Stimulated activated CD8-positive, alpha-beta memory T cell treated with anti-CD3 and anti-CD28 coated beads, Interleukin-4, amount 100 ng/mL, for 1 hour (primary cell): Measurements from ENCODE around the gene HDAC4.

Source experiments
- DNase-seq, 2 donors: peaks; one replicate each; pipeline ENCODE4 v3.0.0-alpha.2; 2020; ENCODE audit warnings: low read depth in 2 of 2, low spot score in 1 of 2

The HDAC4 gene

GRCh38 chr2:239311132-239312040 lies 89.4 kb downstream of the HDAC4 start:
- no peak for DNase-seq

GRCh38 chr2:239310401-239311061 lies 90.3 kb downstream of the HDAC4 start:
- no peak for DNase-seq

- DNase-seq: no peak
Observed at GRCh38 chr2:239309398-239310245, 91.2 kb downstream of the HDAC4 start.

GRCh38 chr2:239308661-239309397 lies 92.0 kb downstream of the HDAC4 start:
- no peak for DNase-seq

GRCh38 chr2:239307921-239308613 lies 92.8 kb downstream of the HDAC4 start:
- no peak for DNase-seq

GRCh38 chr2:239307221-239307569 lies 93.6 kb downstream of the HDAC4 start:
- no peak for DNase-seq

GRCh38 chr2:239306274-239307220 lies 94.3 kb downstream of the HDAC4 start:
- DNase-seq: no peak

- no peak for DNase-seq
Observed at GRCh38 chr2:239305771-239306170, 95.0 kb downstream of the HDAC4 start.

GRCh38 chr2:239305222-239305575 lies 95.6 kb downstream of the HDAC4 start:
- DNase-seq: no peak

GRCh38 chr2:239304533-239305221 lies 96.1 kb downstream of the HDAC4 start:
- DNase-seq: no peak

GRCh38 chr2:239303711-239304532 lies 96.9 kb downstream of the HDAC4 start:
- no peak for DNase-seq

- DNase-seq: no peak
Observed at GRCh38 chr2:239302808-239303557, 97.8 kb downstream of the HDAC4 start.

- no peak for DNase-seq
Observed at GRCh38 chr2:239302083-239302807, 98.6 kb downstream of the HDAC4 start.

- DNase-seq: no peak
Observed at GRCh38 chr2:239300871-239301735, 99.7 kb downstream of the HDAC4 start.

- DNase-seq: no peak
Observed at GRCh38 chr2:239300242-239300641, 100.6 kb downstream of the HDAC4 start.
